Measurements from ENCODE around the gene GPC4.
A peak's percentile ranks its signal among the peaks of the same experiment; 100 is the strongest.

The GPC4 gene

DNA sequence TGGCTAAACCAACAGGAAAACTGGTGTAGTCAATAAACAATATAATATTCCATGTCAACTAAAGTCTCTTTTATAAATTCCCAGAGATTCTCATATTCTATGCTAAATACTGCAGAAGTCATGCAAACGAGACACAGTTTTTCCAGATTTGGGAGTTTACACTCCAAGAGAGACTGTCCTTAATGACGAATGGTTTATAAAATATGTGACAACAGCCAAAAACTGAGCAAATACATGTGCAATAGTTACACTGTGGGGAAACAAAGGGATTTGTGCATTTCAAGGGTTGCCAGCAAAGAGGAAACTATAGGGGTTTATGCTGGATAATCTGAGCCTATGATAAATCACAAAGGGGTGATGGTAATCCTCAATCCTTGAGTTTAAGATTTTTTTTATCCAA is 75.7 kb downstream of the GPC4 start:
- no peaks in the 10 kb centered on the region for H3K9me3 ChIP-seq (ENCODE audit: low read length)
- no peak overlapping the region for H3K27ac ChIP-seq (ENCODE audit: low read depth, low read length, poor library complexity, severe bottlenecking)
- H3K9ac ChIP-seq (ENCODE audit: low read length) = no peak overlapping the region
- H3K4me1 ChIP-seq (ENCODE audit: insufficient read depth, low read length, severe bottlenecking) = no peaks in the 10 kb centered on the region
- no peaks in the 10 kb centered on the region for H4K20me1 ChIP-seq (ENCODE audit: insufficient read depth, low read length)
- H3K79me2 ChIP-seq (ENCODE audit: insufficient read depth, low read length) = no peaks in the 10 kb centered on the region
- no peaks in the 10 kb centered on the region for H3K9me2 ChIP-seq (ENCODE audit: low read depth, low read length)
- H3F3A ChIP-seq (ENCODE audit: insufficient read depth, low read length) = no peaks in the 10 kb centered on the region
- no peak overlapping the region for H2AFZ ChIP-seq (ENCODE audit: low read length)
- no peaks in the 10 kb centered on the region for H3K27me3 ChIP-seq (ENCODE audit: insufficient read depth, low read length)
- H3K36me3 ChIP-seq (ENCODE audit: insufficient read depth, low read length) = no peaks in the 10 kb centered on the region
- no peak overlapping the region for H3K4me2 ChIP-seq (ENCODE audit: low read length)
- no peak overlapping the region for H3K4me3 ChIP-seq (ENCODE audit: low read depth, low read length, poor library complexity, severe bottlenecking)
- TF ChIP-seq CTCF (IDR thresholded peaks at IDR 0.05; ENCODE audit: low read length) (no peak), EZH2 (IDR thresholded peaks at IDR 0.05; ENCODE audit: borderline replicate concordance, low read length) (no peak)

- Histone ChIP-seq H3K36me3 (ENCODE audit: insufficient read depth, low read length) (no peaks in the 10 kb centered on the region), H3K9ac (ENCODE audit: low read length) (no peak overlapping the region), H3K4me1 (ENCODE audit: insufficient read depth, low read length, severe bottlenecking) (no peaks in the 10 kb centered on the region), H3K79me2 (ENCODE audit: insufficient read depth, low read length) (no peaks in the 10 kb centered on the region), H3K4me3 (ENCODE audit: low read depth, low read length, poor library complexity, severe bottlenecking) (no peak overlapping the region), H3K9me3 (ENCODE audit: low read length) (no peaks in the 10 kb centered on the region), H3F3A (ENCODE audit: insufficient read depth, low read length) (no peaks in the 10 kb centered on the region), H4K20me1 (ENCODE audit: insufficient read depth, low read length) (no peaks in the 10 kb centered on the region), H2AFZ (ENCODE audit: low read length) (no peak overlapping the region), H3K27ac (ENCODE audit: low read depth, low read length, poor library complexity, severe bottlenecking) (no peak overlapping the region), H3K4me2 (ENCODE audit: low read length) (no peak overlapping the region), H3K27me3 (ENCODE audit: insufficient read depth, low read length) (no peaks in the 10 kb centered on the region), H3K9me2 (ENCODE audit: low read depth, low read length) (no peaks in the 10 kb centered on the region)
- no peak for TF ChIP-seq EZH2 (IDR thresholded peaks at IDR 0.05; ENCODE audit: borderline replicate concordance, low read length)
- TF ChIP-seq CTCF (IDR thresholded peaks at IDR 0.05; ENCODE audit: low read length) = no peak
Observed at GRCh38 chrX:133337250-133337649, 78.0 kb downstream of the GPC4 start.

- no peak for TF ChIP-seq EZH2 (IDR thresholded peaks at IDR 0.05; ENCODE audit: borderline replicate concordance, low read length)
- peak; percentile 50; the same call in 1 of the 2 replicates for TF ChIP-seq CTCF (IDR thresholded peaks at IDR 0.05; ENCODE audit: low read length)
- no peaks in the 10 kb centered on the region for H3F3A ChIP-seq (ENCODE audit: insufficient read depth, low read length)
Observed at GRCh38 chrX:133335027-133335426, 80.3 kb downstream of the GPC4 start.

More at GRCh38 chrX:133335027-133335426, 80.3 kb downstream of the GPC4 start:
- no peaks in the 10 kb centered on the region for H3K9me3 ChIP-seq (ENCODE audit: low read length)
- H3K4me3 ChIP-seq (ENCODE audit: low read depth, low read length, poor library complexity, severe bottlenecking) = no peak overlapping the region
- H3K4me1 ChIP-seq (ENCODE audit: insufficient read depth, low read length, severe bottlenecking) = no peaks in the 10 kb centered on the region
- no peaks in the 10 kb centered on the region for H3K9me2 ChIP-seq (ENCODE audit: low read depth, low read length)
- no peak overlapping the region for H2AFZ ChIP-seq (ENCODE audit: low read length)
- no peak overlapping the region for H3K4me2 ChIP-seq (ENCODE audit: low read length)
- H4K20me1 ChIP-seq (ENCODE audit: insufficient read depth, low read length) = no peaks in the 10 kb centered on the region
- H3K36me3 ChIP-seq (ENCODE audit: insufficient read depth, low read length) = no peaks in the 10 kb centered on the region
- H3K79me2 ChIP-seq (ENCODE audit: insufficient read depth, low read length) = no peaks in the 10 kb centered on the region
- H3K27me3 ChIP-seq (ENCODE audit: insufficient read depth, low read length) = no peaks in the 10 kb centered on the region
- H3K27ac ChIP-seq (ENCODE audit: low read depth, low read length, poor library complexity, severe bottlenecking) = no peak overlapping the region
- H3K9ac ChIP-seq (ENCODE audit: low read length) = no peak overlapping the region

Measured in OCI-LY1 (cell line).